Kidney capillary endothelial cell (primary cell): Measurements from ENCODE around the gene GUCY2D.
"Not testable (repeated sequence)": the region's sequence is repeated elsewhere in the genome, so short reads cannot be mapped to it uniquely, and the experiment has no call there.

Experiments
- DNase-seq: peaks from one replicate; pipeline ENCODE4 v3.0.0-alpha.2; 2018; ENCODE audit warnings: low spot score

GUCY2D gene

DNA sequence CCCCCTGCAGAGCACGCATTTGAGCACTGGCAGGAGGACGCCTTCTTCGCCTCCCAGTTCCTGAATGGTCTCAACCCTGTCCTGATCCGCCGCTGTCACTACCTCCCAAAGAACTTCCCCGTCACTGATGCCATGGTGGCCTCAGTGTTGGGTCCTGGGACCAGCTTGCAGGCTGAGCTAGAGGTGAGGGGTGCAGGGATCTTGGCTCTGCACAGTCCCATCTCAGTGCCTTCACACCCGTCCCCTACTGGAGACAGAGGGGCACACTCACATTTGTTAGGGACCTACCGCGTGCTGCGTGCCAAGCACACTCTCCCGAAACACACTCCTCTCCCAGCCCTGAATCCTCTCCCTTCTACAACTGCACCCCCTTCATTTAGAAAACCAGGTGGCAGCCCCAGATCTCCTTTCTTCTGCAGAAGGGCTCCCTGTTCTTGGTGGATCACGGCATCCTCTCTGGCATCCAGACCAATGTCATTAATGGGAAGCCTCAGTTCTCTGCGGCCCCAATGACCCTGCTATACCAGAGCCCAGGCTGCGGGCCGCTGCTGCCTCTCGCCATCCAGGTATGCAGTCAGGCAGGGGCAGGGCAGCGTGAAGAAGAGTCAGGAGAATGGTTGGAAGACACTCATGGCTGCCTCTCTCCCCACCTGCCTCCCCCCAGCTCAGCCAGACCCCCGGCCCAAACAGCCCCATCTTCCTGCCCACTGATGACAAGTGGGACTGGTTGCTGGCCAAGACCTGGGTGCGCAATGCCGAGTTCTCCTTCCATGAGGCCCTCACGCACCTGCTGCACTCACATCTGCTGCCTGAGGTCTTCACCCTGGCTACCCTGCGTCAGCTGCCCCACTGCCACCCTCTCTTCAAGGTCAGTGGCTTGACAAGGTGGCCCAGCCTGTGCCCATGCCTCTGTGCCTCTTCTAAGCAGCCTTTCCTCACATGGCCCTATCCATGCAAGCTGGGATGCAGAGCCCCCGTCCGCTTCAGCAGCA lies 42.7 kb downstream of the GUCY2D start:
- no peak for DNase-seq

DNA sequence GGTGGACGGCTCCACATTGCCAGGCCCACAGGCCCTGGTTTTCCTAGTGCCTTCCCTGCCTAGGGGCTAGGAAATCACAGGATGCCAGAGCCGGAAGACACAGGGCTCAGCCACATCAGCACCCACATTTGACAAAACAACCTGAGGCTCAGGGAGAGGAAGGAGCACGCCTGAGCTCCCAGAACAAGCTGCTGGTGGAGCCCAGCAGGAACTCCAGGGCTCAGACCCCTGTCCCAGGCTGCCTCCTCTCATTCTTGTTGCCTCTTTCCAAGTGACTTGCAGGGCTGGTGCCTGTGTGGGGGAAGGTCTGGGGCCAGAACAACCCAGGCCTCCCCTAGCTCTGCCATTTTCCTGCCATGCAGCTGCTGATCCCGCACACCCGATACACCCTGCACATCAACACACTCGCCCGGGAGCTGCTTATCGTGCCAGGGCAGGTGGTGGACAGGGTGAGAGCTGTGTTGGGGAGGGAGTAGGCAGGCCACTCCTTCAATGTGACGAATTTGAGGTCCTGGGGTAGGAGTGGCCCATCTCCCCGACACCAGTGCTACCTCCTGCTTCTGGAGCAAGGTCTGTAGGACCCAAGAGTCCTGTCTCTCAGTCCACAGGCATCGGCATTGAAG lies 44.0 kb downstream of the GUCY2D start:
- DNase-seq, result no peak

DNA sequence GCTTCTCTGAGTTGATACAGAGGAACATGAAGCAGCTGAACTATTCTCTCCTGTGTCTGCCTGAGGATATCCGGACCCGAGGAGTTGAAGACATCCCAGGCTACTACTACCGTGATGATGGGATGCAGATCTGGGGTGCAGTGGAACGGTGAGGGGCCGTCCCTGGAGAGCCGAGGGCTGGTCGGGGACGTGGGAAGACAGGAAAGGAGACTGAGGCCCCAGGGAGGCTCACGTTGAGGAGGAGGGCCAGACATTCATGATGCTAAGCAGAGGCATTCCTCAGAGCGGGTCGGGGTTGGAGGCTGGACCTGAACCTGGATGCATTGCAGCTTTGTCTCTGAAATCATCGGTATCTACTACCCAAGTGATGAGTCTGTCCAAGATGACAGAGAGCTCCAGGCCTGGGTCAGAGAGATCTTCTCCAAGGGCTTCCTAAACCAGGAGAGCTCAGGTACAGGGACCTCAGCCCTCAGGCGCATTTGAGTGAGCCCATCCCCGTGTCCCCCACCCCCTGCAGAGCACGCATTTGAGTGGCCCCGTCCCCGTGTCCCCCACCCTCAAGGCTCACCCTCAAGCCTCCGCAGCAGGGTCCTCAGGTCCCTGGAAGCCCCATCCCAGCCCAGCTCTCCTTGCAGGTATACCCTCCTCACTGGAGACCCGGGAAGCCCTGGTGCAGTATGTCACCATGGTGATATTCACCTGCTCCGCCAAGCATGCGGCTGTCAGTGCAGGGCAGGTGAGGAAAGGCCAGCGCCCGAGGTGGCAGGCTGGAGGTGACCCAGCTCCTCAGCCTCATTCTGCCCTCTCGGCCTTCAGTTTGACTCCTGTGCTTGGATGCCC lies 44.7 kb downstream of the GUCY2D start:
- no peak for DNase-seq

DNA sequence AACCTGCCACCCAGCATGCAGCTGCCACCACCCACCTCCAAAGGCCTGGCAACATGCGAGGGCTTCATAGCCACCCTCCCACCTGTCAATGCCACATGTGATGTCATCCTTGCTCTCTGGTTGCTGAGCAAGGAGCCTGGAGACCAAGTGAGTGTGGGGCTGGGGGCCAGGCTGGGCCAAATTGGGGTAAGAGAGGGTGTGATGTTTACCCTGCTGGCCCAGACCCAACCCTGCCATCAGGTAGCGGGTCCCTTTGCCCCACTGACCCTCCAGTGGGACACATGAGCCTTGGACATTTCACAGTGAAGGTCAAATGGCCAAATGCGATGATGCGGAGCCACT lies 45.3 kb downstream of the GUCY2D start:
- no peak for DNase-seq

DNA sequence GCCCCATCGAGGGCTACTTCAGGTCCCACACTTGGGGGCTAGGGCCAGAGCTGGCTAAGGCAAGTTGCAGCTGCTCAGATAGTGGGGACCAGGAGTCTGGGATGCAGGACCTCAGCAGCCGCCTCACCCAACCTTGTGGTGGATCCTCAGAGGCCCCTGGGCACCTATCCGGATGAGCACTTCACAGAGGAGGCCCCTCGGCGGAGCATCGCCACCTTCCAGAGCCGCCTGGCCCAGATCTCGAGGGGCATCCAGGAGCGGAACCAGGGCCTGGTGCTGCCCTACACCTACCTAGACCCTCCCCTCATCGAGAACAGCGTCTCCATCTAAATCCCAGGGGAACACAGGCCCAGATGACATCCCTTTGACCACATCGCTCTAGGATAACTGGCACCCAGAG lies 45.8 kb downstream of the GUCY2D start:
- no peak for DNase-seq

DNA sequence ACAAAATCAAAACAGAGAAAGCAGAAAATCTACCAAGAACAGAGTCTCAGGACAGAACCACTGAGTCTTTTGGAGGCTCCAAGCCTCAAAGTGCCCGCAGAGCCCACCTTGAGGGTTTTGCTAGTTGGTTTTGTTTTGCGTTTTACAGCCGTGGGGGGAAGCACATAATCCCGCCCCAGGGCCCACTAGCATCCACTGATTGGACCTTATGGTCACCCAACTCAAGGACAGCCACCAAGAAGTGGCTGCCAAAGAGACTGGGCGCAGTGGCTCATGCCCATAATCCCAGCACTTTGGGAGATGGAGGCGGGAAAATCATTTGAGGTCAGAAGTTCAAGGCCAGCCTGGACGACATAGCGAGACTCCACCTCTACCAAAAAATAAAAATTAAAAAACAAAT lies 46.3 kb downstream of the GUCY2D start:
- no peak for DNase-seq

DNA sequence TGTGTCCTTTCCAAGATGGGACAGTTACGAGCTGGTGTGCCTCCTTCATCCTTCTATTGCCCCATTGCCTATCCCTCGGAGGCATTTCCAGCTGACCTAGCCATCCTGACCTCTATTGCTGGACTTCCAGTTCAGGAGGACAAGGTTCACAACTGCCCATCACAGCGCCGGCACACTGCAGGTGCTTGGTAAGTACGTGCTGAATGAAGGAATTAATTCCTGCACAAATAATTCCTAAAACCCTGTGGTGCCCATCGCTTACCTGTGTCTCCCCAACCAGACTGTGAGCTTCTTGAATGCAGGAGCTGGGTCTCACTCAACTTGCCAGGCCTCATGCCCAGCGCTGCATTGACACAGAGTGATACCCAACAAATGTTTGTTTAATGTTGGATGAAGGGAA lies 49.4 kb downstream of the GUCY2D start:
- no peak for DNase-seq

DNA sequence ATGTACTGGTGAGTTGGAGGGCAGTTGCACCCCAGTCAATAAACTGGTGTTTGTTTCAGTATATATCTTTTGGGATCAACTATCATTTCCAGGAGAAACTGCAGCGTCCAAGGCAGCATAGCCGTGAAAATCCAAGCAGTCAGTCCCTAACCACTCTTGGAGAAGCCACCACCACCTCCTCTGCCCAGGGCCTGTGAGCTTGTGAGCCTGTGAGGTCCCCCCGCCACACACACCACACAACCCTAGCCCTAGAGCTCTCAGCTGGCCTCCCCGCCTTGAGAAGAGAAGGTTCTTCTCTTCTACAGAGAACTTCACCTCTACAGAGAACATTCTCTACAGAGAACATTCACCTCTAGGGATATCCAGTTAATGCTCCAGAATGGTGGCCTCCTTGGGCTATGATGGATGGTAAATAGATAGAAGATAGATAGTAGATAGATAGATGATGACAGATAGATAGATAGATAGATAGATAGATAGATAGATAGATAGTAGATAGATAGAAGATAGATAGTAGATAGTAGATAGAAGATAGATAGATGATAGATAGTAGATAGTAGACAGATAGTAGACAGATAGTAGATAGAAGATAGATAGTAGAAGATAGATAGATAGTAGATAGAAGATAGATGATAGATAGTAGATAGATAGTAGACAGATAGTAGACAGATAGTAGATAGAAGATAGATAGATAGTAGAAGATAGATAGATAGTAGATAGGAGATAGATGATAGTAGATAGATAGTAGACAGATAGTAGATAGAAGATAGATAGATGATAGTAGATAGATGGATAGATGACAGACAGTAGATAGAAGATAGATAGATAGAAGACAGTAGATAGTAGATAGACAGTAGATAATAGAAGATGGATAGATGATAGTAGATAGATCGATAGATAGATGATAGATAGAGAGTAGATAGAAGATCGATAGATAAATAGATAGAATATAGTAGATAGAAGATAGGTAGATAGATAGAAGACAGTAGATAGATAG lies 50.1 kb downstream of the GUCY2D start:
- no peak for DNase-seq

DNA sequence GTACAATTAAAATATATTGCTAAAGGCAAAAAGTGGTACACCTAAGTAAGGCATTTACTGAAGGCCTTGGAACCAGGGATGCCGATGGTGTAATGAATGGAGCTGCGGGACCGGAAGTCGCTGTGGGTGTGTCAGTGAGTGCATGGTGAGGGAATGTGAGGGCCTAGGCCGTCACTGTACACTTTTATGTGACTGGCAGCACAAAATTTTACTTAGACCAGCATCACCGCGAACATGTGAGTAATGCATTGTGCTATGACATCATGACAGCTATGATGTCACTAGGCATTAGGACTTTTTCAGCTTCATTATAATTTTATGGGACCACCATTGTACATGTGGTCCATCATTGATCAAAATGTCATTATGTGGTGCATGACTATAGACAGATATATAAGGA lies 51.2 kb downstream of the GUCY2D start:
- no peak for DNase-seq

DNA sequence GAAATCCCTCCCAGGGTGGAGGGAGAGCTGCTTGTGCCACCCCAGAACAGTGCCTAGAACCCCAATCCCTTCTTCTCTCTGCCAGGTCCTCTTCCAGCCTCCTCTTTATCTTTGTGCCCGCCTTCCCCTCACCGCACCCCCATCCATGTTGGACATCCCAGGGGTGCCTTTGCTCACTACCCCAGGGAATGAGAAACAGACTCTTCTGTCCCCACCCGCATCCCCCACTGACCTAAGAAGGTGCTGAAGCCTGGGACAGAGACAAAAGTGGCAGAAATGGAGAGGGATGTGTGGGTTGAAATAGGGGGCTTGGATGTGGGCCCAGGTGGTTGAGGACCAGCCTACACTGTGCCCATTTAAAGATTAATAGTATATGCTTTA lies 53.4 kb downstream of the GUCY2D start:
- no peak for DNase-seq

DNA sequence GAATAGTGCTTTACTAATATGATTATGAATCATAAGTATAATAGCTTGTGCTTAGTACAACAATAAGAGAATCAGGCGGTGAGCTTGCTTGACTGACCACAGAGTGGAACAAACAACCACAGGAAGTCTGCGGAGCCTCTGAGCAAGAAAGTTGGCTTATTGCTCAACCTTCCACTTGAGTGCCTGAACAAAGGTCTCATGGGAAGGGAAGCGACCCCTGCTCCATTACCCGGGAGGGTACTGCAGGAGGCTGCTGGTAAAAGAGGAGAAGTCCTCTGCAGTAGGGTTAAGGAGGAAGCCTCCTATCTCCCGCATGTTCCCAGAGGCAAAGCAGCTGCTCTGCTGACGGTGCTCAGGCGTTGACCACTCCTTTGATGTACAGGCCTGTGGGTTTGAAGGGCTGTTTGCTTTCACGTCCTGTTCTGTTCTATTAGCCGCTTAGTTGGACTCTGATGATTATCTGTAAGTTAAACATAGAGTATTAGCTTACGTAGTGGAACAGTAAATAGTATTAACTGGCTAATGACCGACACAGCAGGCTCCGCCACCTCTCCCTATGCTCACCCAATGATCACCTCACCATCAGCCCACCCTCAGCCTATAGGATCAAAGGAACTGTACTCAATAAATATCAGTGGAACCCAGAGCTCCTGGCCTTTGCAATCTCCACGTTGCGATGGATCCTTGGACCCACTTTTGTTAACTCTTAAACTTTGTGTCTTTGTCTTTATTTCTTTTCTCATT lies 54.0 kb downstream of the GUCY2D start:
- DNase-seq, result peak; percentile 63

DNA sequence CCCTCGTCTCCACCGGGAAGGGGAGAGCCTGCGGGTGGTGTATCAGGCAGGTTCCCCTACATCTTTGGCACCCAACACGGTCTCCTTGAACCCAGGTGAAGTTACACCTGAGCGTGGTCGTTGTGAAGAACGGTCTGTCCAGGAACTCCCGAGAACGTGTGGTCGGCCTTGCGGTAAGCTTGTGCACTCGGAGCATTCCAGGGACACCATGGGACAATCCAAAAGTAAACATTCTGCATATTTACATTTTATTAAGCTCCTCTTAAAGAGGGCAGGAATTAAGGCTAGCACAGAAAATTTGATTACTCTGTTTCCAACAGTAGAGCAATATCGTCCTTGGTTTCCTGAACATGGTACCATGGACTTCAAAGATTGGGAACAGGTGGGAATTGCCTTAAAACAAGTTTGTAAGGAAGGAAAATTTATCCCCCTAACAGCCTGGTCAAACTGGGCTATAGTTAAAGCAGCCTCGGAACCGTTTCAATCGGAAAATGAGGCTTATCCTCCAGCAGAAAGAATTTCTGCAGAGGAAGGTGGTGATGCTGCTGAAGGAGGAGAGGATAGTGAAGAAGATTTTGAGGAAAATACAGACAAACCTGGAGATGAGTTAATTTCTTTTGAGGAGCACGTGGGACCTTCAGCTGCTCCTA lies 54.7 kb downstream of the GUCY2D start:
- DNase-seq, result no peak

DNA sequence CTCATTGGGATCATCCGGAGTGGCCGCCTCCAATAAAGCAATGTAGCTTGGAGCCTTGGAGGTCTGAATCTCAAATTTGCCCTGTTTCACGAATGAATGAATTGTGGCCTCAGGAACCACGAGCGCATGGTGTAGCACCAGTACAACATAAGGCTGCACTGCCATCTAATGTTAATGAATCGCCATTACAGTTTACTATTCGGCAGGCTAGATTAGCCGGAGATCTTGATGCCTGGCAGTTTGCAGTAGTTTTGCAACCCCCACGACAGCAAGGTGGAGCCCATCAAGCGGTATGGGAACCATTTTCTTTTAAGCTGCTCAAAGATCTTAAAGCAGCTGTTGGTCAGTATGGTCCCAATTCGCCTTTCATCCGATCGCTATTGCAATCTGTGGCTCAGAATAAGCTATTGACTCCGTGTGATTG lies 55.3 kb downstream of the GUCY2D start:
- DNase-seq, result peak; percentile 77

DNA sequence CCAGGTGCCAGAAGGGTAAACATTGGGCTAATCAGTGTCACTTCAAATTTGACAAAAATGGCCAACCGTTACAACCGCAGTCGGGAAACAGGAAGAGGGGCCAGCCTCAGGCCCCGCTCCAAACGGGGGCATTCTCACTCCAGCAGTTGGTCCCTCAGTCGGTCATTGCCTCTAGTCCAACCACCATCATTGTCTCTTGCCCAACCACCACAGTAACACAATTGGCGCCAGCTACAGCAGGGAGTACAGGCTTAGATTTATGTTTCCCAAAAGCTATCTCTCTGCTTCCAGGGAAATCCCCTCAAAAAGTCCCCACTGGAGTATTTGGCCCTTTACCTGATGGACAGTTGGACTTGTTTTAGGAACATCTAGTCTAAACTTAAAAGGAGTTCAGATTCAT lies 56.7 kb downstream of the GUCY2D start:
- no peak for DNase-seq

DNA sequence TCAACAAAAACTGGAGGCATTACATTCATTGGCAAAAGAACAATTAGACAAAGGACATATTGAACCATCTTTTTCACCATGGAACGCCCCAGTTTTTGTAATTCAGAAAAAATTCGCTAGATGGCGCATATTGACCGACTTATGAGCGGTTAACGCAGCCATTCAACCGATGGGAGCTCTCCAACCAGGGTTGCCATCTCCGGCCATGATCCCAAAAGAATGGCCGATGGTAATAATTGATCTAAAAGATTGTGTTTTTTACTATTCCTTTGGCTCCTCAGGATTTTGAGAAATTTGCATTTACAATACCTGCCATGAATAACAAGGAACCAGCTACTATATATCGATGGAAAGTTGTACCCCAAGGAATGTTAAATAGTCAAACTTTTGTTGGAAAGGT lies 57.9 kb downstream of the GUCY2D start:
- peak; percentile 67 for DNase-seq

DNA sequence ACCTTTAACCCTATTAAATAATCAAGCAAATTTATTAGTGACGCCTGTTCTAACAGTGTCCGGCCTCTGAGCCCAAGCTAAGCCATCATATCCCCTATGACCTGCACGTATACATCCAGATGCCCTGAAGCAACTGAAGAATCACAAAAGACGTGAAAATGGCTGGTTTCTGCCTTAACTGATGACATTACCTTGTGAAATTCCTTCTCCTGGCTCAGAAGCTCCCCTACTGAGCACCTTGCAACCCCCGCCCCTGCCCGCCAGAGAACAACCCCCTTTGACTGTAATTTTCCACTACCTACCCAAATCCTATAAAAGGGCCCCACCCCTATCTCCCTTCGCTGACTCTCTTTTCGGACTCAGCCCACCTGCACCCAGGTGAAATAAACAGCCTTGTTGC lies 59.4 kb downstream of the GUCY2D start:
- not testable (repeated sequence) for DNase-seq

DNA sequence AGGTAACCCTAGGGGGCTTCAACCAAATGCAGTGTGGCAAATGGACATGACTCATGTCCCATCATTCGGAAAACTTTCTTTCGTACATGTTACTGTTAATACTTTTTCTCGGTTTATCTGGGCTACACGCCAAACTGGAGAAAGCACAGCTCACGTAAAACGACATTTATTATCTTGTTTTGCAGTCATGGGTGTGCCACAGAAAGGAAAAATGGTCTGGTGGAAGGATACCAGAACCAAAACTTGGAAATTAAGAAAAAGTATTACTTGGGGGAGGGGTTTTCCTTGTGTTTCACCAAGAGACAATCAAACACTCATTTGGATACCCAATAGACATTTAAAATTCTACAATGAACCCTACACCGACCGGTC lies 60.0 kb downstream of the GUCY2D start:
- DNase-seq, result no peak

DNA sequence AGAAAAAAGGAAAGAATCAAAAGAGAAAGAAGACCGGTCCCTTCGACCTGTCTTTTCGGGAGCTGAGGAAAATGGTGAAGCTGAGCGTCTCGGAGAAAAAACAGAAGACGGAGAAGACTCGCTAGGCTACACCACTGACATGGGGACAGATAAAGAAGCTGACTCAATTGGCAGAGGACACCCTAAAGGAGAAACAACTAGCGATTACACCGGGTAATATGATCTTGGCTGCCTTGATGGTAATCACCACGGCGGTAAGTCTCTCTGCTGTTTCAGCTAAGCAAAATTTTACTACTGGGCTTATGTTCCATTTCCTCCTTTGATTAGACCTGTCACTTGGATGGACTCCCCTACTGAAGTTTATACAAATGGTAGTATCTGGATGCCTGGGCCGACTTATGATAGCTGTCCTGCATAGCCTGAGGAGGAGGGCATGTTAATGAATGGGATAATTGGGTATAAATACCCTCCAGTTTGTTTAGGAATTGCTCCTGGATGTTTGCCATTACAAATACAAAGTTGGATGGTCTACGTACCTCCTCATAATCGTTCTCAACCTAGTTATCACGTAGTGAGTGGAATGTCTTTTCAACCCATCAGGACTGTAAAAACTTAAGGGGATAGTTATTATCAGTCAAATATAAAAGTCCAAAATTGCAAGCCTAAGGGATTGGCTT lies 60.5 kb downstream of the GUCY2D start:
- DNase-seq, result no peak

DNA sequence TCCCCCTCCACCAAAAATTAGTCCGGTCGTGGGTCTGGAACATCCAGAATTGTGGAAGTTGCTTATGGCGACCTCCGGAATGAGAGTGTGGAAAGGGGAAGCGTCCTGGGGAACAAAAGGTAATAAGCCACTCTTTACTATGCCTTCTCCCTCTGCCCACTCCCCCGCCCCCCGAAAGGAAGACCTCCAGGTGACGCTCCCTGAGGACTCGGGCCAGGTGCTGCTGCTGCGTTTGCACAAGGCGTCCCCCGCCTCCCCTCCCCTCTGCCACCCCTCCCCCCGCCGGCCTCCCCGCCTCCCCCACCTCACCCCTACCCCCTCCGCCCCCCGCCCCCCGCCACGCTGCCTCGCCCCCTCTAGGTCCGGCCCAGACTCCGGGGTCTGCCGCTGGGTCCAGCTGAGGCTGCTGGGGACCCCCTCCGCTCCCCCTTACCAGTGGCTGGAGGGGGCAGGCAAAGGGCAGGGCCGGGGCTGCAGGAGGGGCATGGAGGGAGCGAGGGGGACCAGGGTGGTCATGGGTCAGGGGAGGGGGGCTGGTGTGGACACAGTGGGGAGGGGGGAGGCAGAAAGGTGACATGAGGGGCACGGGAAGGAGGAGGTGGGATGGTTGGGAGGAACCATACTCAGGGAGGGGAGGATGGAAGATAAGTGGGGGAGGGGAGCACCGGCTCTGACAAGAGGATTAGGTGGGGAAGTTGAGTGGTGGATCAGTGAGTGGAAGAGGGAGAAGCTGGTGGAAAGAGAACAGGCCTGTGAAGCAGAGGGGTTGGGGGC lies 61.5 kb downstream of the GUCY2D start:
- DNase-seq, result no peak
